ENCODE results near the gene TMEM121B. TPM values are rescaled to one million over a fixed set of nuclear protein-coding genes. Genes with fewer than 3 reads are reported as not detected.
A peak's percentile ranks its signal among the peaks of the same experiment; 100 is the strongest.

Gene TMEM121B
- total RNA-seq, 1 experiment from 2014 or later = not detected

DNA sequence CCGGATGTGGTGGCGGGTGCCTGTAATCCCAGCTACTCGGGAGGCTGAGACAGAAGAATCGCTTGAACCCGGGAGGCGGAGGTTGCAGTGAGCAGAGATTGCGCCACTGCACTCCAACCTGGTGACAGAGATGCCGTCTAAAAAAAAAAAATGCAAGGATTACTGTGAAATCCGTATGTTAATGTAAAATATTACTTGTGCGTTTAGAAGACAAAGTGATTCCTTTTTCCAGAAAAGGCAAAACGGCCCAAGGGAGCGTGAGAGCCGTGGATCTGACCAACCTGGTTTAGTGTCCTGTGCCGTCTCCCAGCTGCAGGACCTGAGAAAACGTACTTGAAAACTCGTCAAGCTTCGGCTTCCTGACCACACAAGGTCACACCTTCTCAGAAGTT, 37.0 kb upstream of the TMEM121B start:
- no peaks in the 10 kb centered on the region for H3K9me3 Mint-ChIP-seq (ENCODE audit: unreplicated experiment)
- ChIA-PET POLR2A (interaction anchor here (0.7 to 4.4 kb wide), 8 partner anchors 10 to 481 kb away, joined by 3 to 51 read pairs (median 3); no protein-coding TSS in a partner anchor), CTCF (interaction anchor here (0.7 to 6.6 kb wide), 6 partner anchors 10 to 344 kb away, joined by 3 to 74 read pairs (median 4); no protein-coding TSS in a partner anchor)
- peaks cover 6% of the 10 kb centered on the region for H3K36me3 Mint-ChIP-seq (ENCODE audit: insufficient read depth, unreplicated experiment)
- BruUV-seq (replicated peaks) = no TSS peak
- no peaks in the 10 kb centered on the region for H3K27me3 Mint-ChIP-seq (ENCODE audit: insufficient read depth, unreplicated experiment)
- no peak for DNase-seq (ENCODE audit: unreplicated experiment)
- H3K4me3 Mint-ChIP-seq (ENCODE audit: unreplicated experiment) = peak overlapping the region; percentile 86
- H3K4me1 Mint-ChIP-seq (ENCODE audit: insufficient read depth, unreplicated experiment) = peaks cover 13% of the 10 kb centered on the region
- intact Hi-C loops (cut with micrococcal nuclease) = loop anchor here (2.0 kb wide), 2 partner anchors 73 to 83 kb away; partner anchors contain the start of gene IL17RA
- TF ChIP-seq, protein P1, sequence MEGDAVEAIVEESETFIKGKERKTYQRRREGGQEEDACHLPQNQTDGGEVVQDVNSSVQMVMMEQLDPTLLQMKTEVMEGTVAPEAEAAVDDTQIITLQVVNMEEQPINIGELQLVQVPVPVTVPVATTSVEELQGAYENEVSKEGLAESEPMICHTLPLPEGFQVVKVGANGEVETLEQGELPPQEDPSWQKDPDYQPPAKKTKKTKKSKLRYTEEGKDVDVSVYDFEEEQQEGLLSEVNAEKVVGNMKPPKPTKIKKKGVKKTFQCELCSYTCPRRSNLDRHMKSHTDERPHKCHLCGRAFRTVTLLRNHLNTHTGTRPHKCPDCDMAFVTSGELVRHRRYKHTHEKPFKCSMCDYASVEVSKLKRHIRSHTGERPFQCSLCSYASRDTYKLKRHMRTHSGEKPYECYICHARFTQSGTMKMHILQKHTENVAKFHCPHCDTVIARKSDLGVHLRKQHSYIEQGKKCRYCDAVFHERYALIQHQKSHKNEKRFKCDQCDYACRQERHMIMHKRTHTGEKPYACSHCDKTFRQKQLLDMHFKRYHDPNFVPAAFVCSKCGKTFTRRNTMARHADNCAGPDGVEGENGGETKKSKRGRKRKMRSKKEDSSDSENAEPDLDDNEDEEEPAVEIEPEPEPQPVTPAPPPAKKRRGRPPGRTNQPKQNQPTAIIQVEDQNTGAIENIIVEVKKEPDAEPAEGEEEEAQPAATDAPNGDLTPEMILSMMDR (IDR thresholded peaks at IDR 0.05; ENCODE audit: unreplicated experiment) = no peak
- H3K27ac Mint-ChIP-seq (ENCODE audit: low read depth, unreplicated experiment) = peak overlapping the region; percentile 75

DNA sequence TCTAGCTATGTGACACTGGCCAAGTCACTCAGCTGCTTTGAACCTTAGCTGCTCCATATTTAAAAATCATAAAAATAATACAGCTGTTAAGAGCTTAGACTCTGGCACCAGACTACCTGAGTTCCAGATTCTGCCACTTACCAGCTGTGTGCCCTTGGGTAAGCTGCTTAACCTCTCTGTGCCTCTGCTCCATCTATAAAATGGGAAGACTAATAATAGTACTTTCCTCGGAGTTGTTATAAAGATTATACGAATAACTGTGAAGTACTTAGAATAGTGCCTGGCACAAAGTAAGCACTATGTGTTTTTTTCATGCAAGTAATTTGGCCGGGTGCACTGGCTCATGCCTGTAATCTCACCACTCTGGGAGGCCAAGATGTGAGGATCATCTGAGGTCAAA, 36.6 kb upstream of the TMEM121B start:
- BruUV-seq (replicated peaks) = TSS peak; percentile 56
- no peak for DNase-seq (ENCODE audit: unreplicated experiment)
- Mint-ChIP-seq H3K27me3 (ENCODE audit: insufficient read depth, unreplicated experiment) (no peaks in the 10 kb centered on the region), H3K4me1 (ENCODE audit: insufficient read depth, unreplicated experiment) (peaks cover 13% of the 10 kb centered on the region), H3K36me3 (ENCODE audit: insufficient read depth, unreplicated experiment) (peaks cover 11% of the 10 kb centered on the region), H3K4me3 (ENCODE audit: unreplicated experiment) (peak overlapping the region; percentile 86), H3K9me3 (ENCODE audit: unreplicated experiment) (no peaks in the 10 kb centered on the region), H3K27ac (ENCODE audit: low read depth, unreplicated experiment) (peak overlapping the region; percentile 75)
- ChIA-PET POLR2A (interaction anchor here (0.7 to 4.4 kb wide), 7 partner anchors 11 to 481 kb away, joined by 3 to 51 read pairs (median 3); no protein-coding TSS in a partner anchor), CTCF (interaction anchor here (0.7 to 6.6 kb wide), 8 partner anchors 9 to 722 kb away, joined by 3 to 74 read pairs (median 6); no protein-coding TSS in a partner anchor)
- TF ChIP-seq, protein P1 (IDR thresholded peaks at IDR 0.05; ENCODE audit: unreplicated experiment) = no peak
- intact Hi-C loops (cut with micrococcal nuclease) = loop anchor here (2.0 kb wide), 2 partner anchors 73 to 83 kb away; partner anchors contain the start of gene IL17RA

DNA sequence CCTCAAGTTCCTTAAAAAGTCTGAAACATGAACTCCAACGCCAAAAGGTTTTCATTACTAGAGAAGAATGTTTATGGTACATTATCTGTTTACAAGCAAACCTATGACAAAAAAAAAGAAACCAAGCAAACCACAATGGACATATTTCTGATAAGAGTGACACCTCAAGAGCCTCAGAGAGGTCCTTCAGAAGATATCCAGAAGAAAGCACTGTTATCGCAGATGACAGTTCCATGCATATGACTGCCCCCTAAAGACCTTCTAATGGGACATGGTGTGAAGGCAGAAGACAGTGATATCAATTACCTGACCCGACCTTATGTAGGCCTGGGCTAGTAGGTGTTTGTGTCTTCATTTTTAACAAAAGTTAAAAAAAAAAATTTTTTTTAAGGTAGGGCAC, 34.8 kb upstream of the TMEM121B start:
- H3K4me1 Mint-ChIP-seq (ENCODE audit: insufficient read depth, unreplicated experiment) = peaks cover 25% of the 10 kb centered on the region
- H3K4me3 Mint-ChIP-seq (ENCODE audit: unreplicated experiment) = peak overlapping the region; percentile 29
- no peak for DNase-seq (ENCODE audit: unreplicated experiment)
- peaks cover 13% of the 10 kb centered on the region for H3K36me3 Mint-ChIP-seq (ENCODE audit: insufficient read depth, unreplicated experiment)
- no TSS peak for BruUV-seq (replicated peaks)
- intact Hi-C loops (cut with micrococcal nuclease) = no loop called here
- ChIA-PET POLR2A (no interaction called here), CTCF (interaction anchor here (0.7 kb wide), 1 partner anchor 16 kb away, joined by 3 read pairs; no protein-coding TSS in a partner anchor)
- H3K9me3 Mint-ChIP-seq (ENCODE audit: unreplicated experiment) = no peaks in the 10 kb centered on the region
- H3K27ac Mint-ChIP-seq (ENCODE audit: low read depth, unreplicated experiment) = no peak overlapping the region
- no peaks in the 10 kb centered on the region for H3K27me3 Mint-ChIP-seq (ENCODE audit: insufficient read depth, unreplicated experiment)
- TF ChIP-seq, protein P1 (IDR thresholded peaks at IDR 0.05; ENCODE audit: unreplicated experiment) = no peak

DNA sequence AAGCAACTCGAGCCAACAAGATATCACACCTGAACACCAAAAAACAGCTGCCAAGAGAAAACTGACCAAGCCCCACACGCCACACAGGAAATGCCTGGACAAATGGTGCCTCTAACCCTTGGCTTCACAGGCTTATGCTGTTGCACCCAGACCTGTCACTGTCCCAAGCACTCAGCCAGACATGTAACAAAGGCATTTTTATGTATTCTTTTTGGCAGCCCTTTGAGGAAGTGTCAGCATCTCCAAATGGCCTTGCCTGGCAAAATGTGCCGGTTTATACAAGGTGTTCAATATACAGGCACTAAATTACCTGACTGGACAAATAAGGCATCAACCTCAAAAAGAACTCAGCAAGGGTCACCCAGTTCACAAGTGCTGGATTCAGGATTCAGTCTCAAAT, 31.8 kb upstream of the TMEM121B start:
- POLR2A ChIA-PET = no interaction called here
- Mint-ChIP-seq H3K4me1 (ENCODE audit: insufficient read depth, unreplicated experiment) (peaks cover 26% of the 10 kb centered on the region), H3K9me3 (ENCODE audit: unreplicated experiment) (no peaks in the 10 kb centered on the region), H3K27me3 (ENCODE audit: insufficient read depth, unreplicated experiment) (no peaks in the 10 kb centered on the region), H3K36me3 (ENCODE audit: insufficient read depth, unreplicated experiment) (peaks cover 22% of the 10 kb centered on the region), H3K4me3 (ENCODE audit: unreplicated experiment) (no peak overlapping the region), H3K27ac (ENCODE audit: low read depth, unreplicated experiment) (no peak overlapping the region)
- TF ChIP-seq, protein P1 (IDR thresholded peaks at IDR 0.05; ENCODE audit: unreplicated experiment) = no peak
- no peak for DNase-seq (ENCODE audit: unreplicated experiment)
- CTCF ChIA-PET = interaction anchor here (1.1 kb wide), 1 partner anchor 19 kb away, joined by 4 read pairs; no protein-coding TSS in a partner anchor
- intact Hi-C loops (cut with micrococcal nuclease) = no loop called here
- no TSS peak for BruUV-seq (replicated peaks)

Data from MCF 10A (cell line).